Inferior parietal cortex (tissue), 1 donor: ENCODE data around the gene URAD.

Experiments used
- DNase-seq: peaks from one replicate; pipeline ENCODE4 v3.0.0-alpha.2; 2016; ENCODE audit errors: extremely low spot score

The URAD gene

GRCh38 chr13:28000567-28000966, 12.1 kb upstream of the URAD start:
- no peak for DNase-seq

GRCh38 chr13:27997904-27998522, 9.5 kb upstream of the URAD start:
- peak; percentile 8 for DNase-seq

GRCh38 chr13:27991881-27992280, 3.4 kb upstream of the URAD start:
- no peak for DNase-seq

GRCh38 chr13:27985600-27985999, 2.9 kb downstream of the URAD start:
- DNase-seq, result no peak

- DNase-seq, result no peak
Measured at GRCh38 chr13:27982361-27982760, 6.1 kb downstream of the URAD start.

GRCh38 chr13:27981006-27981708, 7.3 kb downstream of the URAD start:
- no peak for DNase-seq

GRCh38 chr13:27980280-27980998, 8.1 kb downstream of the URAD start:
- no peak for DNase-seq

- no peak for DNase-seq
Measured at GRCh38 chr13:27979765-27980279, 8.7 kb downstream of the URAD start.

DNA sequence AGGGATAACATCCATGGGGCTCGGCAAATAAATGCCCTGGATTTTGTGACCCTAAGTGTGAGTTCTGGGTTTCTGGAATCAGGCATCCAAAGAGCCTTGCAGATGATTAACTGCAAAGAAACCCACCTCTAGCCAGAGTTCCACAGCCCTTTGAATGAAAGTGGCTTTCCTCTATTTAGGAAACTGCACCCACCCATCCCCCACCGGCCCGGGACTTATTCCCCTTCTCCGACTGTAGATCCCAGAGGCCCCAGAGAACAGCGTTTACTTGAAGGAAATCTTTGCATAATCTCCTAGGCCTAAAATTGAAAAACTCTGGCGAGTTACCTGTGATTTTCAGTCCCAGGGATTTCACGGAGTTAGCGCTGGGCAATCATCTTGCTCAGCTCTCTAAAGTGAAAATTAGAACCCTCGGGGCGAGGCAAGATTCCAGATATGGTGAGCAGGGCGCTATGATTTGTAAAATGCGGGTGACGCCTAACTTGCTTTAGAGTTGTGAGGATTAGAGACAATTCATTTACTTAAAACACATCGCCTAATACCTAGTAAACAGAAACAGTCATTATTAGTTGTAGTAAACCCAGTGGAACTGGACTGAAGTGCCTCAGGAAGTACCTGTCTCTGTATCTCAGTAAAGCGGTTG, 9.4 kb downstream of the URAD start:
- DNase-seq, result no peak

GRCh38 chr13:27978301-27978968, 10.1 kb downstream of the URAD start:
- no peak for DNase-seq

DNA sequence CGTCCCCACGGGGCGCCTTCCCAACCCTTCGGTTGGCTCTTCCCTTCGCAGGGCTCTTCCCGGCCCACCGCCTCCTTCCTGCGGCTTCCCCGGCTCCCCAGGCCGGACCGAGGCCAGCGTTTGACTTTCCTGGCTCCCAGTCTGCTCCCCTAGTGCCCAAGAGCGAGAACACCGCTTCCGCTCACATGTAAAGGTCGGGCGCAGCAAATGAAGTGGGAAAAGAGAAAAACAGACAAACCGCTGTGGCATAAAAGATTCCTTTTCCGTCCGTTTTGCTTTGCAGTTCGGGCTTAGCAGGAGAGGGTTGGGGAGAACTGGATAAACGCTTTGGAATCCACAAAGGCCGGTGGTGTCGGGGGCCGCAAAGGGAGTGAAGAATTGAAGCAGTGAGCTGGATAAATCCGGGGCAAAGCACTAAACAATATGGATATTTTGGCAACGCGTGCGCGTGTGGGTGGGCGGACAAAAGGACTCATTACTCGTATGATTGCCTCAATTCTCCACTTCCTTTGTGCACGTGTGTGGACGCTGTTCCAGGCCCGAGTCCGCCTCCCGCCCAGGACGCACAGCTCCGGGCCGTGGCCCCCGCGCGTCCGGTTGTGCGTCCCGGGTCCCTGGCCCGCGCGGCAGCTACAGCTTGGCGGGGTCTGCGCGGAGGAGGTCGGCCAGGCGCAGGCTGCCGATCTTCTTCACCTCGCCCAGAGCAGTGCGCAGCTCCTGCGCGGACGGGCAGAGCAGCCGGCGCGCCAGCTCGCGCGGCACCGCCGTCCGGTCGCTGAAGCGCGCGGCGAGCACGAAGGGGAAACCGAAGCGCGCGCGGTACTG, 10.8 kb downstream of the URAD start:
- DNase-seq, result no peak

GRCh38 chr13:27976362-27977091, 12.0 kb downstream of the URAD start:
- no peak for DNase-seq

GRCh38 chr13:27975564-27976361, 12.7 kb downstream of the URAD start:
- no peak for DNase-seq

DNA sequence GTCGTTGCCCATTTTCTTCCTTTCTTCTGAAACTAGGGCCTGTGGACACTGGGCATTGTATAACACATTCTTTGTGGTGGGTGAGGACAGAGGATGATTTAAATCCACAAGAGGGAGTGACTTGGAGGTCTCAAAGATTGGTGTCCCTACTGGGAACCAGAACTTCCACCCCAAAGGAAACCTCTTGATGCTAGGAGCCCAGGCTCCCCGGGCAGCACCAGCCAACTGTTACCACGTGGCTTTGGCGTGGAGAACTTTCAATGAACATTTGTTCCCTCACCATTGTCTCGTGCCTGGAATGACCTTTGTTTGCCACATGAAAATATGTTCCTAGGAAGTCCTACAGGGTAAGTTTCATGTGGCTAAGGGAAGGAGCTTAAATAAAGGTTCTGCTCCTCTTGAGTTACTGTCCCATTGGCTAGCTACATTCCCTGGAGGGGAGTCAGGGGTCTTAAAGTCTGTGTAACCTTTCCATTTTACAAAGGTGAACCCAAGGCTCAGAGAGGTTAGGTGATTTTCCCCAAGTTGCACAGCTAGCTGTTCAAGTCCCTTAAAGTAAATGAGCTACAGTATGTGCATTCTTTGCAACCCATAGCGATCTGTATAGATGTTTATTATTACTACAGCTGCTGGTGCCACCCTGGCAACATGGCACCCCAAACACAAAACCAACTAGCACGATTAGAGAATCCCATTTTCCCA, 14.4 kb downstream of the URAD start:
- DNase-seq, result no peak

- DNase-seq, result no peak
Measured at GRCh38 chr13:27973291-27973690, 15.2 kb downstream of the URAD start.

DNA sequence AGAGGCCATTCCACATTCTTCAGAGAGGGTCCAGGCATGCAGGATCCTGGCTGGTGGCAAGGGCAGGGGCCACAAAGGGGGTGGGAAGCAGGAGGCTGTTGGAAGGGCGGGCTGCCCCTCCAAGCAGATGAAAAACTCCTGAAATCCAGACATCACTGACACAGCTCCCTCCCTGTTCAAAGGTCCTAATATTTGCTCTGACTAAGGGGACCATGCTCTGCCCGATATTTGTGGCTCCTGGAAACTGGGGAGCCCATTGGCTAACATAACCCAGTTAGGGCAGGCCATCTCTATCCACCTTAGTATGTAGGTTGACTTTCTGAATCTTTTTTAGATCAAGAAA, 16.0 kb downstream of the URAD start:
- DNase-seq, result no peak

GRCh38 chr13:27971776-27972477, 16.6 kb downstream of the URAD start:
- no peak for DNase-seq

GRCh38 chr13:27971236-27971645, 17.3 kb downstream of the URAD start:
- no peak for DNase-seq
